ENCODE data around the gene CIAO3. TPM values are rescaled to one million over a fixed set of nuclear protein-coding genes. Genes with fewer than 3 reads are reported as not detected.
A peak's percentile ranks its signal among the peaks of the same experiment; 100 is the strongest.

CIAO3 gene
- total RNA-seq, 4 donors from 2014 or later = 19.4 to 33.3 (median 30.2) TPM

DNA sequence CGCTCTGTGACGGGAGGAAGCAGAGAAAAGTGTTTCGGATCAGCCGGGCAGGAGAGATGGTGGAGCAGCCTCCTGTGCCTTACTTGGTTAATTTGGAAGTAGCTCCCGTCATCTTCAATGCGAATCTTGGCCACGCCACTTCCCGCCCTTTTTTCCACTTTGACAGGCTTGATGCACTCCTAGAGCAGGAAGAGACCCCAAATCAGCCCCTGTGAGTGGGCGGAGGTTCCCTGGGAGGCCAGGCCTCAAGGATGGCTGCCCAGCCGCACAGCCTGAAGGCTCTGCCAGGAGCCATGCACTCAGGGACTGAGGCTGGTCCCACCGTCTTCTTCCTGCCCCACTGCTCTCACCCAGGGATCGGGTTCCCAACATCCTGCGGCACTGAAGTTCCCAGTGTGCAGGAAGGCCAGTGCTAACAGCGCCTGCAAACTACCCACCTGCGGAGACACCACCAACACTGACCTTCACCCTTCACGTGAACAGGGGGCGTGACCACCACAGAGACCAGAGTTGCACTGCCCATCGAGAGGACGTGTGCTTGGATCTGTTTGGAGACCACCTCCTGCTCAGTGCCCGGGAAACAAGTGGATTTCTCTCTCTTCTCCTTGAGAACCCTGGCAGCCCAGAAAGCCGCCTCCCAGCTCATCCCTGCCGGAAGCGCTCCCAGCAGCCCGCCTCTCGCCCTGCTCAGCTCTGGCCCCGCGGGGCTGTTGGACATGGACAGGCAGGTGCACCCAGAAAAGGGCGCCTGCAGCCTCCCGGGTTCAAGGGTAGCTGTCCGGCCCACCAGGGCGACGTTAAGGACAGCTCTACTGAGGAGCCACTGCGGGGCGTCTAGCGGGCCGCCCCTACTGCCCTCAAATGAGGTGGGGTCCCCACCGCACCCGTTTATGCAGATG is 988 bp downstream of the CIAO3 start:
- Histone ChIP-seq H3K27ac (replicated peaks in 1 of 4) (peak overlapping the region in 2 of 4 donors; percentile 72), H3K4me1 (peaks cover 14 to 21% (median 18%) of the 10 kb centered on the region in 4 donors), H3K9me3 (no peaks in the 10 kb centered on the region), H3K4me3 (peak overlapping the region; percentile 67 to 96 (median 88)), H3K36me3 (peaks cover 21 to 46% (median 35%) of the 10 kb centered on the region in 4 donors), H3K27me3 (peaks cover 0 to 29% (median 0%) of the 10 kb centered on the region in 4 donors)
- WGBS = 49% methylated on average over 36 of the region's 38 CpGs
- DNase-seq (ENCODE audit: extremely low spot score) = no peak
- intact Hi-C loops (cut with DNase I) = no loop called here
- no peak for TF ChIP-seq POLR2AphosphoS5 (IDR thresholded peaks at IDR 0.05)
- TF ChIP-seq, protein P1, sequence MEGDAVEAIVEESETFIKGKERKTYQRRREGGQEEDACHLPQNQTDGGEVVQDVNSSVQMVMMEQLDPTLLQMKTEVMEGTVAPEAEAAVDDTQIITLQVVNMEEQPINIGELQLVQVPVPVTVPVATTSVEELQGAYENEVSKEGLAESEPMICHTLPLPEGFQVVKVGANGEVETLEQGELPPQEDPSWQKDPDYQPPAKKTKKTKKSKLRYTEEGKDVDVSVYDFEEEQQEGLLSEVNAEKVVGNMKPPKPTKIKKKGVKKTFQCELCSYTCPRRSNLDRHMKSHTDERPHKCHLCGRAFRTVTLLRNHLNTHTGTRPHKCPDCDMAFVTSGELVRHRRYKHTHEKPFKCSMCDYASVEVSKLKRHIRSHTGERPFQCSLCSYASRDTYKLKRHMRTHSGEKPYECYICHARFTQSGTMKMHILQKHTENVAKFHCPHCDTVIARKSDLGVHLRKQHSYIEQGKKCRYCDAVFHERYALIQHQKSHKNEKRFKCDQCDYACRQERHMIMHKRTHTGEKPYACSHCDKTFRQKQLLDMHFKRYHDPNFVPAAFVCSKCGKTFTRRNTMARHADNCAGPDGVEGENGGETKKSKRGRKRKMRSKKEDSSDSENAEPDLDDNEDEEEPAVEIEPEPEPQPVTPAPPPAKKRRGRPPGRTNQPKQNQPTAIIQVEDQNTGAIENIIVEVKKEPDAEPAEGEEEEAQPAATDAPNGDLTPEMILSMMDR (IDR thresholded peaks at IDR 0.05) = no peak
- TF ChIP-seq POLR2A (IDR thresholded peaks at IDR 0.05; ENCODE audit: low read depth) = no peak
- TF ChIP-seq EP300 (IDR thresholded peaks at IDR 0.05) = no peak

DNA sequence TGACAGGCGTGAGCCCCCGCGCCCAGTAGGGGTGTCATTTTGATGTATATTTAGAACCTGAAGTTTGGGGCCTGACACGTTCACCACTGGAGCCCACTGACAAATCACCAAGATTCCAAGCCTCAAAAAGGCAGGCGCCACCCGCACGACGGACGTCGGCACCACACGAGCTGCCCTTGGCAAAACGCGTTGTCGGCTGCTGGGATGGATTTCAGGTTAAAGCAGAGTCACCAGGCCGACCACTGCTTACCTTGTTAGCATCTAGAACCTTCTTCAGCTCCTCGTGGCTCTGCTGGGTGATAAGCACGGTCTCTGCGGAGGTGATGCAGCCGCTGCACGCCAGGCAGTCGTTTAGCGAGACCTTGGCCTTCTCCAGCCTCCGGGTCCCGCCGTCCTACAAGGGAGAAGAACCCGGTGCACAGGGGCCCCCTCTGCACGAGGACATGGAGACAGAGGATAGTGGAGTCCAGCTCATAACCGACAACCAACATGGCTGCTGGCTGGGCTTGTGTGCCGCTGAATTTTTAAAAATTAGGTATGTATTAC is 3.8 kb downstream of the CIAO3 start:
- H3K9me3 ChIP-seq = no peaks in the 10 kb centered on the region
- peaks cover 33 to 74% (median 63%) of the 10 kb centered on the region in 4 donors for H3K36me3 ChIP-seq
- intact Hi-C loops (cut with DNase I) = no loop called here
- no peak for DNase-seq (ENCODE audit: extremely low spot score)
- no peak overlapping the region for H3K27ac ChIP-seq (replicated peaks in 1 of 4)
- H3K4me1 ChIP-seq = peaks cover 14 to 21% (median 18%) of the 10 kb centered on the region in 4 donors
- H3K4me3 ChIP-seq = no peak overlapping the region
- peaks cover 0 to 3% (median 0%) of the 10 kb centered on the region in 4 donors for H3K27me3 ChIP-seq
- whole genome bisulfite sequencing = 97% methylated on average over 28 of the region's 29 CpGs
- TF ChIP-seq EP300 (IDR thresholded peaks at IDR 0.05) (no peak), POLR2A (IDR thresholded peaks at IDR 0.05; ENCODE audit: low read depth) (no peak), POLR2AphosphoS5 (IDR thresholded peaks at IDR 0.05) (no peak)
- TF ChIP-seq, protein P1 (IDR thresholded peaks at IDR 0.05) = no peak

DNA sequence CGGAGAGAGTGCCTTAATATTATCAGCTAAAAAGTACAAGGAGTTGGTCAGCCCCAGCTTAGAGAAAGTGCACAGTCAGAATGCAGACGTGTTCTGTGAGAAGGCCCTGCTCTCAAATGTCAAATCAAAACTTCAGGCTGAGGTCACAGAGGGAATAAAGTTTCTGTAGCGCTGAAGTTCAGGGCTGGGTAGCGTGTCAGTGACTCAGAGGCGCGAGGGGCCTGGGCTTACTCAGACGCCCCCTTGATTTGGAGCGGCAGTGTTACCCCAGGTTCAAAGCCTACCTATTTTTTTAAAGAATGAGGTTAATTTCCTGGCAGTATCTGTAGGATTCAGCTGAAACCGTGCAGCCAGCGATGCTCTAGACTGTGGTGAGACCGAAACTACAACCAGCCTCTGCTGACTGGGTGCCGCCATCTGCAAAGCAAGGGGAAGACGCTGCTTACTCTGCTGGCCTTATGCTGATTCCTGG is 4.8 kb downstream of the CIAO3 start:
- TF ChIP-seq EP300 (IDR thresholded peaks at IDR 0.05) (no peak), POLR2AphosphoS5 (IDR thresholded peaks at IDR 0.05) (no peak), POLR2A (IDR thresholded peaks at IDR 0.05; ENCODE audit: low read depth) (no peak)
- TF ChIP-seq, protein P1 (IDR thresholded peaks at IDR 0.05) = no peak
- no peak overlapping the region for H3K4me3 ChIP-seq
- H3K9me3 ChIP-seq = no peaks in the 10 kb centered on the region
- 90% methylated on average over 13 of the region's 13 CpGs for WGBS
- H3K27me3 ChIP-seq = no peaks in the 10 kb centered on the region
- no peak for DNase-seq (ENCODE audit: extremely low spot score)
- H3K27ac ChIP-seq (replicated peaks in 1 of 4) = no peak overlapping the region
- intact Hi-C loops (cut with DNase I) = no loop called here
- peaks cover 43 to 84% (median 72%) of the 10 kb centered on the region in 4 donors for H3K36me3 ChIP-seq
- H3K4me1 ChIP-seq = peaks cover 11 to 15% (median 13%) of the 10 kb centered on the region in 4 donors

DNA sequence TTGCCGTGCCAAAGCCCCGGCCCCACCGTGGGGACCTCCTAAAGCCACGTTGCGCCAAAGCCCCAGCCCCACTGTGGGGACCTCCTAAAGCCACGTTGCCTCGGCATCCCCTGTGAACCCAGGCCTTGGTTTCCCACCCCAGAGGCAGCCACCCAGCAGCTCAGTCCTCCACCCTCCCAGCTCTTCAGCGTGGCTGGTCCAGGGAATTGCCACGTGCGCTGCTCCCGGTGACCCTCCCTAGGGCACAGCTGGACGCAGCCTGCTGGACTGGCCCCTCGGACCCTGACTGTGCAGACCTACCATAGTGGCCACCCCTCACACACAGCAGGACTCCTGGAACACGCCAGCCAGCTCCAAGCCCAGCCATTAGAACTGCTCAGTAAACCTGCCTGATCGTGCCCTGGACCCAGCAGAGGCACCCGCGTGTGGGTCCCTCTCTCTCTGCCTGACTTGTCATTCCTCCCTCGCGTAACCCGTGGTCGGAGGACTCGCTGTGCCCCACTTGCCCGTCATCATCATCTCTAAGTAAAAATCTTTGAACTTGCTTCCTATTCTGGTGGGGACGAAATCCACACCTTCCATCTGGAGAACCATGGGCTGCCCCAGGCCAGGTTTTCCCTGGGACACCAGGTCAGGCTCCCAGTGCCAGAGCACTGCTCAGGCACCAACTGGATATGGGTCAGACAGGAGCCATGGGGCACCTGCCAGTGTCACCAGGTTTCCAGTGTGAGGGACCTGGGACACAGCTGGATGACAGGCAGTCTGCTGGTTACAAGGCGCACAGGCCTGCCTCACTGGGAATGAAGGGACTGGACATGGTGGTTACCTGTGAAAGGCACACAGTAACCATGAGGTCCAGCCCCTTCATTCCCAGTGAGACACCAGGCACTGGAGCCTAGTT is 5.6 kb downstream of the CIAO3 start:
- Histone ChIP-seq H3K9me3 (no peaks in the 10 kb centered on the region), H3K4me1 (peaks cover 8 to 11% (median 10%) of the 10 kb centered on the region in 4 donors), H3K4me3 (no peak overlapping the region), H3K27me3 (no peaks in the 10 kb centered on the region), H3K36me3 (peaks cover 44 to 92% (median 79%) of the 10 kb centered on the region in 4 donors), H3K27ac (replicated peaks in 1 of 4) (no peak overlapping the region)
- DNase-seq (ENCODE audit: extremely low spot score) = no peak
- TF ChIP-seq, protein P1 (IDR thresholded peaks at IDR 0.05) = no peak
- TF ChIP-seq POLR2A (IDR thresholded peaks at IDR 0.05; ENCODE audit: low read depth) (no peak), EP300 (IDR thresholded peaks at IDR 0.05) (no peak), POLR2AphosphoS5 (IDR thresholded peaks at IDR 0.05) (no peak)
- intact Hi-C loops (cut with DNase I) = no loop called here
- WGBS = 83% methylated on average over 11 of the region's 25 CpGs

Data from esophagus muscularis mucosa (tissue), 4 donors.